Measurements from ENCODE around the gene PRKCE. TPM values are rescaled to one million over a fixed set of nuclear protein-coding genes. Genes with fewer than 3 reads are reported as not detected.

Gene PRKCE
- polyA plus RNA-seq, 1 of the 3 experiments (the other 2 are of a cell fraction), result 16.3 TPM

GRCh38 chr2:45623098-45623497 lies 28.4 kb upstream of the PRKCE start:
- CTCF ChIA-PET, result no interaction called here
- Histone ChIP-seq H3F3A (replicated peaks; ENCODE audit: insufficient read depth) (no peaks in the 10 kb centered on the region), H3K27ac (ENCODE audit: low read depth in 2 of 2, low read length in 1 of 2) (no peak overlapping the region), H4K20me1 (ENCODE audit: insufficient read depth) (no peaks in the 10 kb centered on the region), H3K4me2 (no peak overlapping the region), H3K4me1 (ENCODE audit: control insufficient read depth in 1 of 2, insufficient read depth in 2 of 2, low read depth in 1 of 2, low read length in 1 of 2) (no peaks in the 10 kb centered on the region), H3K4me3 (ENCODE audit: low read depth in 2 of 2, low read length in 1 of 2) (no peak overlapping the region), H2AFZ (ENCODE audit: low read depth) (no peak overlapping the region), H3K36me3 (replicated peaks in 1 of 2; ENCODE audit: control insufficient read depth in 1 of 2, insufficient read depth in 2 of 2, low read length in 1 of 2) (no peaks in the 10 kb centered on the region), H3K9me2 (no peaks in the 10 kb centered on the region), H3K79me2 (ENCODE audit: insufficient read depth) (no peaks in the 10 kb centered on the region), H3K9me3 (no peaks in the 10 kb centered on the region), H3K27me3 (ENCODE audit: insufficient read depth) (peaks cover 11% of the 10 kb centered on the region; the same call in 1 of the 2 replicates), H3K9ac (no peak overlapping the region)
- no peak for DNase-seq
- TF ChIP-seq EP300 (IDR thresholded peaks at IDR 0.05; ENCODE audit: borderline replicate concordance in 1 of 2, low read depth in 1 of 2, low read length in 1 of 2) (no peak), RCOR1 (IDR thresholded peaks at IDR 0.05; ENCODE audit: low read length) (no peak)
- POLR2A ChIA-PET, result no interaction called here
- WGBS (ENCODE audit: low lambda C conversion rate), result 95% methylated on average over 3 of the region's 3 CpGs

GRCh38 chr2:45625824-45626223 lies 25.7 kb upstream of the PRKCE start:
- no peaks in the 10 kb centered on the region for H3K36me3 ChIP-seq (replicated peaks in 1 of 2; ENCODE audit: control insufficient read depth in 1 of 2, insufficient read depth in 2 of 2, low read length in 1 of 2)
- no peaks in the 10 kb centered on the region for H4K20me1 ChIP-seq (ENCODE audit: insufficient read depth)
- H2AFZ ChIP-seq (ENCODE audit: low read depth), result no peak overlapping the region
- ChIA-PET POLR2A (no interaction called here), CTCF (interaction anchor here (0.6 to 1.5 kb wide), 8 partner anchors 8 to 1321 kb away, joined by 3 to 7 read pairs (median 4); partner anchors contain the start of gene SRBD1)
- no peak overlapping the region for H3K27ac ChIP-seq (ENCODE audit: low read depth in 2 of 2, low read length in 1 of 2)
- no peak overlapping the region for H3K9ac ChIP-seq
- TF ChIP-seq, protein P1, sequence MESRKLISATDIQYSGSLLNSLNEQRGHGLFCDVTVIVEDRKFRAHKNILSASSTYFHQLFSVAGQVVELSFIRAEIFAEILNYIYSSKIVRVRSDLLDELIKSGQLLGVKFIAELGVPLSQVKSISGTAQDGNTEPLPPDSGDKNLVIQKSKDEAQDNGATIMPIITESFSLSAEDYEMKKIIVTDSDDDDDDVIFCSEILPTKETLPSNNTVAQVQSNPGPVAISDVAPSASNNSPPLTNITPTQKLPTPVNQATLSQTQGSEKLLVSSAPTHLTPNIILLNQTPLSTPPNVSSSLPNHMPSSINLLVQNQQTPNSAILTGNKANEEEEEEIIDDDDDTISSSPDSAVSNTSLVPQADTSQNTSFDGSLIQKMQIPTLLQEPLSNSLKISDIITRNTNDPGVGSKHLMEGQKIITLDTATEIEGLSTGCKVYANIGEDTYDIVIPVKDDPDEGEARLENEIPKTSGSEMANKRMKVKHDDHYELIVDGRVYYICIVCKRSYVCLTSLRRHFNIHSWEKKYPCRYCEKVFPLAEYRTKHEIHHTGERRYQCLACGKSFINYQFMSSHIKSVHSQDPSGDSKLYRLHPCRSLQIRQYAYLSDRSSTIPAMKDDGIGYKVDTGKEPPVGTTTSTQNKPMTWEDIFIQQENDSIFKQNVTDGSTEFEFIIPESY (IDR thresholded peaks at IDR 0.05; ENCODE audit: borderline replicate concordance, low read depth), result no peak
- TF ChIP-seq NRF1 (IDR thresholded peaks at IDR 0.05; ENCODE audit: low read depth, low read length) (no peak), EZH2phosphoT487 (IDR thresholded peaks at IDR 0.05; ENCODE audit: borderline replicate concordance, low read depth) (no peak), YY1 (IDR thresholded peaks at IDR 0.05; ENCODE audit: low read depth) (no peak), FOSL2 (IDR thresholded peaks at IDR 0.05; ENCODE audit: borderline replicate concordance, low read depth) (no peak), MEF2A (IDR thresholded peaks at IDR 0.05; ENCODE audit: borderline replicate concordance, low read depth) (no peak), MXI1 (IDR thresholded peaks at IDR 0.05; ENCODE audit: low read depth, low read length) (no peak), TEAD4 (IDR thresholded peaks at IDR 0.05; ENCODE audit: borderline replicate concordance, insufficient read depth) (no peak), CHD2 (IDR thresholded peaks at IDR 0.05; ENCODE audit: low read length, partially characterized antibody) (no peak), EP300 (IDR thresholded peaks at IDR 0.05; ENCODE audit: borderline replicate concordance in 1 of 2, low read depth in 1 of 2, low read length in 1 of 2) (no peak)
- TF ChIP-seq, protein P2, sequence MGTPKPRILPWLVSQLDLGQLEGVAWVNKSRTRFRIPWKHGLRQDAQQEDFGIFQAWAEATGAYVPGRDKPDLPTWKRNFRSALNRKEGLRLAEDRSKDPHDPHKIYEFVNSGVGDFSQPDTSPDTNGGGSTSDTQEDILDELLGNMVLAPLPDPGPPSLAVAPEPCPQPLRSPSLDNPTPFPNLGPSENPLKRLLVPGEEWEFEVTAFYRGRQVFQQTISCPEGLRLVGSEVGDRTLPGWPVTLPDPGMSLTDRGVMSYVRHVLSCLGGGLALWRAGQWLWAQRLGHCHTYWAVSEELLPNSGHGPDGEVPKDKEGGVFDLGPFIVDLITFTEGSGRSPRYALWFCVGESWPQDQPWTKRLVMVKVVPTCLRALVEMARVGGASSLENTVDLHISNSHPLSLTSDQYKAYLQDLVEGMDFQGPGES (IDR thresholded peaks at IDR 0.05; ENCODE audit: low read depth, low read length), result no peak
- TF ChIP-seq, protein P3, sequence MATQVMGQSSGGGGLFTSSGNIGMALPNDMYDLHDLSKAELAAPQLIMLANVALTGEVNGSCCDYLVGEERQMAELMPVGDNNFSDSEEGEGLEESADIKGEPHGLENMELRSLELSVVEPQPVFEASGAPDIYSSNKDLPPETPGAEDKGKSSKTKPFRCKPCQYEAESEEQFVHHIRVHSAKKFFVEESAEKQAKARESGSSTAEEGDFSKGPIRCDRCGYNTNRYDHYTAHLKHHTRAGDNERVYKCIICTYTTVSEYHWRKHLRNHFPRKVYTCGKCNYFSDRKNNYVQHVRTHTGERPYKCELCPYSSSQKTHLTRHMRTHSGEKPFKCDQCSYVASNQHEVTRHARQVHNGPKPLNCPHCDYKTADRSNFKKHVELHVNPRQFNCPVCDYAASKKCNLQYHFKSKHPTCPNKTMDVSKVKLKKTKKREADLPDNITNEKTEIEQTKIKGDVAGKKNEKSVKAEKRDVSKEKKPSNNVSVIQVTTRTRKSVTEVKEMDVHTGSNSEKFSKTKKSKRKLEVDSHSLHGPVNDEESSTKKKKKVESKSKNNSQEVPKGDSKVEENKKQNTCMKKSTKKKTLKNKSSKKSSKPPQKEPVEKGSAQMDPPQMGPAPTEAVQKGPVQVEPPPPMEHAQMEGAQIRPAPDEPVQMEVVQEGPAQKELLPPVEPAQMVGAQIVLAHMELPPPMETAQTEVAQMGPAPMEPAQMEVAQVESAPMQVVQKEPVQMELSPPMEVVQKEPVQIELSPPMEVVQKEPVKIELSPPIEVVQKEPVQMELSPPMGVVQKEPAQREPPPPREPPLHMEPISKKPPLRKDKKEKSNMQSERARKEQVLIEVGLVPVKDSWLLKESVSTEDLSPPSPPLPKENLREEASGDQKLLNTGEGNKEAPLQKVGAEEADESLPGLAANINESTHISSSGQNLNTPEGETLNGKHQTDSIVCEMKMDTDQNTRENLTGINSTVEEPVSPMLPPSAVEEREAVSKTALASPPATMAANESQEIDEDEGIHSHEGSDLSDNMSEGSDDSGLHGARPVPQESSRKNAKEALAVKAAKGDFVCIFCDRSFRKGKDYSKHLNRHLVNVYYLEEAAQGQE (IDR thresholded peaks at IDR 0.05; ENCODE audit: low read depth, low read length), result no peak
- TF ChIP-seq, protein P4, sequence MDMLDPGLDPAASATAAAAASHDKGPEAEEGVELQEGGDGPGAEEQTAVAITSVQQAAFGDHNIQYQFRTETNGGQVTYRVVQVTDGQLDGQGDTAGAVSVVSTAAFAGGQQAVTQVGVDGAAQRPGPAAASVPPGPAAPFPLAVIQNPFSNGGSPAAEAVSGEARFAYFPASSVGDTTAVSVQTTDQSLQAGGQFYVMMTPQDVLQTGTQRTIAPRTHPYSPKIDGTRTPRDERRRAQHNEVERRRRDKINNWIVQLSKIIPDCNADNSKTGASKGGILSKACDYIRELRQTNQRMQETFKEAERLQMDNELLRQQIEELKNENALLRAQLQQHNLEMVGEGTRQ (IDR thresholded peaks at IDR 0.05; ENCODE audit: borderline replicate concordance, low read depth, low read length), result no peak
- TF ChIP-seq, protein P5, sequence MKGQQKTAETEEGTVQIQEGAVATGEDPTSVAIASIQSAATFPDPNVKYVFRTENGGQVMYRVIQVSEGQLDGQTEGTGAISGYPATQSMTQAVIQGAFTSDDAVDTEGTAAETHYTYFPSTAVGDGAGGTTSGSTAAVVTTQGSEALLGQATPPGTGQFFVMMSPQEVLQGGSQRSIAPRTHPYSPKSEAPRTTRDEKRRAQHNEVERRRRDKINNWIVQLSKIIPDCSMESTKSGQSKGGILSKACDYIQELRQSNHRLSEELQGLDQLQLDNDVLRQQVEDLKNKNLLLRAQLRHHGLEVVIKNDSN (IDR thresholded peaks at IDR 0.05; ENCODE audit: borderline replicate concordance, low read depth), result no peak
- TF ChIP-seq, protein P6, sequence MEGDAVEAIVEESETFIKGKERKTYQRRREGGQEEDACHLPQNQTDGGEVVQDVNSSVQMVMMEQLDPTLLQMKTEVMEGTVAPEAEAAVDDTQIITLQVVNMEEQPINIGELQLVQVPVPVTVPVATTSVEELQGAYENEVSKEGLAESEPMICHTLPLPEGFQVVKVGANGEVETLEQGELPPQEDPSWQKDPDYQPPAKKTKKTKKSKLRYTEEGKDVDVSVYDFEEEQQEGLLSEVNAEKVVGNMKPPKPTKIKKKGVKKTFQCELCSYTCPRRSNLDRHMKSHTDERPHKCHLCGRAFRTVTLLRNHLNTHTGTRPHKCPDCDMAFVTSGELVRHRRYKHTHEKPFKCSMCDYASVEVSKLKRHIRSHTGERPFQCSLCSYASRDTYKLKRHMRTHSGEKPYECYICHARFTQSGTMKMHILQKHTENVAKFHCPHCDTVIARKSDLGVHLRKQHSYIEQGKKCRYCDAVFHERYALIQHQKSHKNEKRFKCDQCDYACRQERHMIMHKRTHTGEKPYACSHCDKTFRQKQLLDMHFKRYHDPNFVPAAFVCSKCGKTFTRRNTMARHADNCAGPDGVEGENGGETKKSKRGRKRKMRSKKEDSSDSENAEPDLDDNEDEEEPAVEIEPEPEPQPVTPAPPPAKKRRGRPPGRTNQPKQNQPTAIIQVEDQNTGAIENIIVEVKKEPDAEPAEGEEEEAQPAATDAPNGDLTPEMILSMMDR (IDR thresholded peaks at IDR 0.05), result no peak
- H3F3A ChIP-seq (replicated peaks; ENCODE audit: insufficient read depth), result no peaks in the 10 kb centered on the region
- no peaks in the 10 kb centered on the region for H3K79me2 ChIP-seq (ENCODE audit: insufficient read depth)
- H3K9me3 ChIP-seq, result no peaks in the 10 kb centered on the region
- peaks cover 16% of the 10 kb centered on the region; the same call in 1 of the 2 replicates for H3K27me3 ChIP-seq (ENCODE audit: insufficient read depth)
- no peaks in the 10 kb centered on the region for H3K9me2 ChIP-seq
- no peak overlapping the region for H3K4me2 ChIP-seq
- H3K4me3 ChIP-seq (ENCODE audit: low read depth in 2 of 2, low read length in 1 of 2), result no peak overlapping the region
- DNase-seq, result no peak
- H3K4me1 ChIP-seq (ENCODE audit: control insufficient read depth in 1 of 2, insufficient read depth in 2 of 2, low read depth in 1 of 2, low read length in 1 of 2), result no peaks in the 10 kb centered on the region

Measured in SK-N-SH (cell line).